ENCODE results near the gene KCNT1.

DNA sequence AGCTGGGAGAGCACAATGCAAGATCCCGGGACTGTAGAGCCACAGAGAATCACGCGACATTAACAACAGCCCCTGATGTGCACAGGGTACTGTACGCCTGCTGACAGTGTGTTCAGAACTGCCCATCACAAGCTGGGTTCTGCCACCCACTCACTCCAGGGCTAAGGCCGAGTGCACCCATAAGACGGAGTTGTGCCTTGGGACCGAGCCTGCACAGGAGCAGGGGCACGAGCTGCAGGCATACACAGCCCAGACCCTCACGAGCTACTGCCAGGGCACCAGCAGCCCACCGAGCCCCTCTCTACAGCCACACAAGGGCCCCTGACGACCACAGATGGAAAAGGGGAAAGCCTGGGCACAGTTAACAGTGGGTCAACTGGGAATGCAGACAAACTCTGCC, 137.5 kb downstream of the KCNT1 start:
- TF ChIP-seq MYC (IDR thresholded peaks at IDR 0.05; ENCODE audit: low read depth, low read length), result no peak
- TF ChIP-seq, protein P1, sequence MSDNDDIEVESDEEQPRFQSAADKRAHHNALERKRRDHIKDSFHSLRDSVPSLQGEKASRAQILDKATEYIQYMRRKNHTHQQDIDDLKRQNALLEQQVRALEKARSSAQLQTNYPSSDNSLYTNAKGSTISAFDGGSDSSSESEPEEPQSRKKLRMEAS (IDR thresholded peaks at IDR 0.05; ENCODE audit: insufficient read depth, insufficient read length), result no peak
